ENCODE results near the gene ENTREP3.
A peak's percentile ranks its signal among the peaks of the same experiment; 100 is the strongest.
"Not testable (repeated sequence)": the region's sequence is repeated elsewhere in the genome, so short reads cannot be mapped to it uniquely, and the experiment has no call there.

The ENTREP3 gene

GRCh38 chr1:155236451-155236850, 18.8 kb downstream of the ENTREP3 start:
- Mint-ChIP-seq H3K36me3 (ENCODE audit: low read depth) (peaks cover 14% of the 10 kb centered on the region), H3K4me3 (no peak overlapping the region), H3K27ac (no peak overlapping the region), H3K4me1 (peaks cover 23% of the 10 kb centered on the region), H3K9me3 (no peaks in the 10 kb centered on the region), H3K27me3 (ENCODE audit: low read depth) (no peaks in the 10 kb centered on the region)
- no peak for TF ChIP-seq CTCF (IDR thresholded peaks at IDR 0.05; ENCODE audit: unreplicated experiment in 3 of 3)

GRCh38 chr1:155235375-155235774, 19.9 kb downstream of the ENTREP3 start:
- not testable (repeated sequence) for H3K9me3 Mint-ChIP-seq; H3K4me3 Mint-ChIP-seq; H3K27me3 Mint-ChIP-seq (ENCODE audit: low read depth); H3K27ac Mint-ChIP-seq
- Mint-ChIP-seq H3K36me3 (ENCODE audit: low read depth) (peaks cover 14% of the 10 kb centered on the region), H3K4me1 (peaks cover 16% of the 10 kb centered on the region)

DNA sequence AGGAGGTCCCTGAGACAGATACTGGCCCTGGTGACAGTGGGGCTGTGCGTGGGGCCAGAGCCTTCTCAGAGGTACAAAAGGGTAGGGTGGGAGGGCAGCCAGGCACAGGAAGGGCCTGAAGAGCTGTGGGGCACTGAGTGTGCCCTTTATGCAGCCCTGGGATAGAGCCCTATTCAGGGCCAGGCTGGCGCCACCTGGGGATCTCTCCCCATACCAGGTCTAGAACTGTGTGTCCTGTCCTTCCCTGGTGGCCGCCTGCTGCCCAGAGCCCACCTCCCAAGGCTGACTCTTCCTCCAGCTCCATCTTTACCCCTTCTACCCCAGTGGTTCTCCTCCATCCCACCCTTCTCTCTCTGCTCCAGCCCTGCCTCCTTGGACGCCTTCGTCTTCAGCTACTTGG, 21.8 kb downstream of the ENTREP3 start:
- H3K27me3 Mint-ChIP-seq (ENCODE audit: low read depth); H3K27ac Mint-ChIP-seq; H3K4me3 Mint-ChIP-seq; H3K9me3 Mint-ChIP-seq: not testable (repeated sequence)
- Mint-ChIP-seq H3K4me1 (peaks cover 16% of the 10 kb centered on the region), H3K36me3 (ENCODE audit: low read depth) (peaks cover 14% of the 10 kb centered on the region)

DNA sequence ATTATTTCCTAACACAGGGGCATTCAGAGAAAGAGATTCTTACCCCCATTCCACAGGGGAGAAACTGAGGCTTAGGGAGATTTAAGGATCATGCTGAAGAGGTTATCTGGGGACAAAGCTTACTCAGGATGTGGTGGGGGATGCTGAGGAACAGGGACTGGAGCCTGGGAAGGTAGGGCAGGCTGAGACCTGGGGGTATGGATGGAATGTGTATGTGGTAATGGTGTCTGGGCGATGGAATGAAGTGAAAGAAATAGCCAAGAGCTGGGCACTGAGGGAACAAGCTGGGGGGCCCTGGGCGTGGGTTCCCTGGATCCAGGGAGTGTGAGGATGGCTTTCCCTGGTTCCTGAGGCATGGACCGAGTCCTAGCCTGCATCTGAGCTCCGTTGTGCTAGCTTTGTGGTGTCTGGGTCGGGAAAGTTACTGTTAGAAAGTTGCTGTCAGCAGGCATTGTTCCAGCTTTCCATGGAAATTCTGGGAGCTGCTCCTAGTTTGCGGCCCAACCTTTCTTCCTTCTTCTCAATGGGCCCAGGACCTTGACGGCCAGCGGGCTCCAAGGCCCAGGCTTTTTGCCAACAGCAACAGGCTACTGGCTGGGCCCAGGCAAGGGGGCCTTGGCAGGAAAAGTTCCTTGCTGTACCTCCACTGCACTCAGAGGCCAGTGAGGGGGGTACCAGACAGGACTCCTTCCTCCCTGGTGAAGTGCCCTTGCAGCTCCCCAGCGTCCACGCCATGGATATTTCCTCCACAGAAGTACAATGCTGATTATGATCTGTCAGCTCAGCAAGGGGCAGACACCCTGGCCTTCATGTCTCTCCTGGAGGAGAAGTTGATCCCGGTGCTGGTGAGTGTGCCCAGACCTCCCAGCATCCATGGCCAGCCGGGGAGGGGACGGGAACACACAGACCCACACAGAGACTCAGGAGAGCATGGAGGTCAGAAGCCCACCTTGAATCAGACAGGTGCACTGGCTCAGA, 23.0 kb downstream of the ENTREP3 start:
- H3K4me1 Mint-ChIP-seq = peaks cover 16% of the 10 kb centered on the region
- H3K36me3 Mint-ChIP-seq (ENCODE audit: low read depth) = peaks cover 14% of the 10 kb centered on the region
- H3K9me3 Mint-ChIP-seq; H3K27me3 Mint-ChIP-seq (ENCODE audit: low read depth): not testable (repeated sequence)
- H3K4me3 Mint-ChIP-seq = peak overlapping the region in 2 of 3 experiments; percentile 58 to 74
- H3K27ac Mint-ChIP-seq = peak overlapping the region; percentile 89 to 99 (median 98)

DNA sequence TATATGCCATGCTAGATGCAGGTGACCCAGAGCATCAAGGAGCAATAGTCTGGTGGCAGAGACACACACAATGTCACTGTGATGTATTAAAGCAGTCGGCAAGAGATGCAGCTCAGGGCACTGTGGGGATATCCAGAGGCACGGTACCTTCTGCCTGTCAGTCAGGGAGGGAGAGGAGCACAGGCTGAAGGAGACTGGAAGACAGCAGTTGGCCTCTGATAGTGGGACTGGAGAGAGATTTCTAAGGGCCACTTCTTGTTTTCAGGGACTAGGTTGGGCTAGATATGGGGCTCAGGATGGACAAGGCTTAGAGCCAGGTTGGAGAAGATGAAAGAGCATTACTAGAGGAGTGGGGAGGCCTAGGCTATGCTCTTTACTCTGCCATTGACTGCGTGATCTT, 24.0 kb downstream of the ENTREP3 start:
- not testable (repeated sequence) for H3K9me3 Mint-ChIP-seq; H3K27me3 Mint-ChIP-seq (ENCODE audit: low read depth); H3K36me3 Mint-ChIP-seq (ENCODE audit: low read depth); H3K4me3 Mint-ChIP-seq
- H3K4me1 Mint-ChIP-seq = peaks cover 24% of the 10 kb centered on the region
- peak overlapping the region in 2 of 3 experiments; percentile 98 to 99 for H3K27ac Mint-ChIP-seq

- H3K27ac Mint-ChIP-seq = peak overlapping the region; percentile 91 to 99 (median 97)
- peaks cover 4% of the 10 kb centered on the region for H3K36me3 Mint-ChIP-seq (ENCODE audit: low read depth)
- H3K27me3 Mint-ChIP-seq (ENCODE audit: low read depth) = no peaks in the 10 kb centered on the region
- TF ChIP-seq CTCF (IDR thresholded peaks at IDR 0.05; ENCODE audit: unreplicated experiment in 3 of 3) = no peak
- no peaks in the 10 kb centered on the region for H3K9me3 Mint-ChIP-seq
- H3K4me1 Mint-ChIP-seq = peaks cover 35% of the 10 kb centered on the region
- H3K4me3 Mint-ChIP-seq = peak overlapping the region; percentile 87 to 93 (median 89)
Observed at GRCh38 chr1:155228096-155228427, 27.2 kb downstream of the ENTREP3 start.

GRCh38 chr1:155227261-155228095, 27.8 kb downstream of the ENTREP3 start:
- Mint-ChIP-seq H3K27me3 (ENCODE audit: low read depth) (no peaks in the 10 kb centered on the region), H3K36me3 (ENCODE audit: low read depth) (peaks cover 4% of the 10 kb centered on the region)

More at GRCh38 chr1:155227261-155228095, 27.8 kb downstream of the ENTREP3 start:
- H3K4me1 Mint-ChIP-seq = peaks cover 32% of the 10 kb centered on the region
- H3K4me3 Mint-ChIP-seq = peak overlapping the region; percentile 87 to 93 (median 89)
- H3K9me3 Mint-ChIP-seq = no peaks in the 10 kb centered on the region
- TF ChIP-seq CTCF (IDR thresholded peaks at IDR 0.05; ENCODE audit: unreplicated experiment in 3 of 3) = no peak
- H3K27ac Mint-ChIP-seq = peak overlapping the region; percentile 91 to 99 (median 97)

All from nephron (organoid).